ENCODE measurements around the gene AK5.
"Not testable (repeated sequence)": the region's sequence is repeated elsewhere in the genome, so short reads cannot be mapped to it uniquely, and the experiment has no call there.

AK5 gene

DNA sequence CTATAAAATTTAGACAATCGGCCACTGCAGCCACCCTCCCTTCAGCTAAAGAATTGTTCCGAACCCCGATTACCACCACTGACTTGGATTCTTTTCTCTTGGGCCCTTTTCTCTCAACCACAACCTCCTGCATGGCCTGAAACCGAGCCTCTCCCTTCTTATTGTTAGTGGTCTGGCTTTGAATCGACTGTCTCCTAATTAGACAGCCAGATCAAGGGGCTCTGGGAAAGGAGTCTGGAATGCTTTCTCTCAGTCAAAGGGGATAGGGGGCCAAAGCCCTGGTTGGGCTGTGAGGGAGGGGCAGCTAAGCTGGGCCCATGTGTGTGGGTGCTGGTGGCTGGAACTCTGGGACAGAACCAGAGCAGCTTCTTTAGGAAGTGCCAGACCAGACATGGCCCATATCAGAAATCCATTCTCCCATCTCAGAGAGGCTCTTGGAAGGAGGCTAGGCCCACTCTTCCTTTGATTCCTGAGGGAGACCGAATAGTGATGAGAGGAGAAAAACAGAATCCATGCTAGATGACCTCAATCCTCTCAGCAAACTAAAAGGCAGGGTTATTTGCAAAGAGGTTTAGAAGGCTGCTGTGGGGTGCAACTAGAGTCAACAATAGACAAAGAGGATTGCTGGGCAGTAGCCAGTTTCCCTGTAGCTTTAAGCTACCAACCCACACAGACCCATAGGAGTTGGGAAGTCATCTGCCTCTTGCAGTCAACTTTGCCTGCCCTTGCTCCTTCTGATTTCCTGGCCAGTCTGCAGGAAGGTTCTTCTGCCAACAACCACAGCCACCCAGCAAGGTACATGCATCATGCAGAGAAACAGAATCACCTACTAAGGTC, 117.6 kb downstream of the AK5 start:
- DNase-seq (ENCODE audit: low spot score), result peak; percentile 96

DNA sequence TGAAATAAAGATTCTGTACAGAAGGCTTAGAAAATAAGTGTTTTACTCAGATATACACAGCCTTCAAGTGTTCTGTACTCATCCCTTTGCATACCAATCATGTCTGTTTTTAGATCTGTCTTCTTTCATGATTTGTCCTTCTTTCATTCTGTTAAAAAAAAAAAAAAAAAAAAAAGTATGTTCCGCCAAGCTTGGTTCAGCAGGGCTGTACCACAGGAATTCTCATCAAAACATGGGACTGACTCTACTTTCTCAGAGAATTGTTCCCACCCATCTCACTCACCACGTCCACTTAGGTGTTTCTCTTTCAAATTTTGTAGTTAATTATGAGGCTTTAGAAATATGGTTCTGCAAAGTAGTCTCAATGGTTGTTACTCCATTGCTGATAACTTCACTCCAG, 119.0 kb downstream of the AK5 start:
- DNase-seq (ENCODE audit: low spot score), result no peak

DNA sequence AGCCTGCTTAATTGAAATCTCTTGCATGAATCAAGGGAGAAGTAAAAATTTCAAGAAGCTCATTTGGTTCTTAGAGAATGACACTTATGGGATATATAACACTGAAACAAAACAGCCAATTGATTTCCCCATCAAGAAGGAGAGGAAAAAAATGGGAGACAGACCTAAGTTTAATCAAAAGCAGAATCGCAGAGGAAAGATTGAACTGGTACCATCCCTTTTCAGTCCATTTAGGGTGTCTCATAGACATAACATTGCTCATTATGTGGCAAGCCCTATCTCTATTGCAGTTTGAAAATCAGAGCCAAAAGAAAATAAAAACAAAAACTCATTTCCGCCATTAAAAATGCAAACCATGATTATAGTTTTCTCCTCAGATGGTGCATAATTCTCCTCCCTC, 119.6 kb downstream of the AK5 start:
- DNase-seq (ENCODE audit: low spot score), result no peak

DNA sequence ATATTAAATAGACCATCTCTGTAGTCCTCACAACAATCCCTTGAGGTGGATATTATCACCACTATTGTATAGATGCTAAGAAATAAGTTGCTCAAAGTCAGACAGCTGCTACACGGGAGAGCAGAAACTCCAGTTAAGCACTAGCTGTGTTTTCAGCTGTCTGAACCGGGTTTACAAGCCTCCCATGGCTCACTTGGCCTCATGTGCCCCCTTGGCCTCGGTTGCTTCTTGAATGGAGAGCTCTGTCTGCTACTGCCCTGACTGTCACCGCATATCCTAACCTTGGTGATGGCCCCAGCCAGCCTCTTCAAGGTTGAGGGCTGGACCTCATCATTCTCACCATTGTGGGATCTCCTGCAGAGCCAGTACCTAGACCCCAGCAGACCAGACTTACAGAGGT, 123.4 kb downstream of the AK5 start:
- DNase-seq (ENCODE audit: low spot score), result no peak

DNA sequence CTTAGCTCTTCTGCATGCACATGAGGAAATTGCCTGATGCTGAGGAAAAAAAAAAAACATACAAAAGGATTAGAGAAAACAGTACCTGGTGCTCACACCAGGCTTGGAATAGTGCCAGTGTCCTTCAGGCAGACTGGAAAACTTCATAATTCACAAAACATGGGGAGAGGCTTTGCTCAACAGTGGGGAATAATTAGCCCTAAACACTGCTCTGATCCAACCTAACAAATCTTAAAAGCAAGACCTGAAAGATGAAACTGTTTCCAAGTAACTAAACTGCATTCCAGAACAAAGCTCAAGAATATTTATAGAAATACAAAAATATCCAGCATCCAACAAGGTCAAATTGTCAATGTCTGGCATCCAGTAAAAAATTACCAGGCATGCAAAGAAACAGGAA, 124.8 kb downstream of the AK5 start:
- DNase-seq (ENCODE audit: low spot score), result no peak

DNA sequence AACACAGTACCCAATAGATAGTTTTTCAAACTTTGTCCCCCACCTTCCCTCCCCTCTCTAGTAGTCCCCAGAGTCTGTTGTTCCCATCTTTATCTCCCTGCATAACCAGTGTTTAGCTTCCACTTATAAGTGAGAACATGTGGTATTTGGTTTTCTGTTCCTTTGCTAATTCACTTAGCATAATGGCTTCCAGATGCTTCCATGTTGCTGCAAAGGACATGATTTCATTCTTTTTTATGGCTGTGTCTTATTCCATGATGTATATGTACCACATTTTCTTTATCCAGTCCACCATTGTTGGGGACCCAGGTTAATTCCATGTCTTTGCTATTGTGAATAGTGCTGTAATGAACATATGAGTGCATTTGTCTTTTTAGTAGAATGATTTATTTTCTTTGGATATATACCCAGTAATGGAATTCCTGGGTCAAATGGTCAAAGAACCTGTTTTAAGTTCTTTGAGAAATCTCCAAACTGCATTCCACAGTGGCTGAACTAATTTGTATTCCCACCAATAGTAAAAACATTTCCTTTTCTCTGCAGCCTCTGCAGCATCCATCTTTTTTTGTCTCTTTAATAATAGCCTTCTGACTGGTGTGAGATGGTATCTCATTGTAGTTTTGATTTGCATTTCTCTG, 126.0 kb downstream of the AK5 start:
- no peak for DNase-seq (ENCODE audit: low spot score)

DNA sequence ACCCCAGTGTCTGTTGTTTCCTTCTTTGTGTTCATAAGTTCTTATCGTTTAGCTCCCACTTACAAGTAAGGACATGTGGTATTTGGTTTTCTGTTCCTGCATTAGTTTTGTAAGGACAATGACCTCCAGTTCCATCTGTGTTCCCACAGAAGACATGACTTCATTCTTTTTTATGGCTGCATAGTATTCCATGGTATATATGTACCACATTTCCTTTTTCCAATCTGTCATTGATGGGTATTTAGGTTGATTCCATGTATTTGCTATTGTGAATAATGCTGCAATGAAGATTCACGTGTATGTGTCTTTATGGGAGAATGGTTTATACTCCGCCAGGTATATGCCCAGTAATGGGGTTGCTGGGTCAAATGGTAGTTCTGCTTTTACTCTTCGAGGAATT, 127.1 kb downstream of the AK5 start:
- DNase-seq (ENCODE audit: low spot score), result not testable (repeated sequence)

DNA sequence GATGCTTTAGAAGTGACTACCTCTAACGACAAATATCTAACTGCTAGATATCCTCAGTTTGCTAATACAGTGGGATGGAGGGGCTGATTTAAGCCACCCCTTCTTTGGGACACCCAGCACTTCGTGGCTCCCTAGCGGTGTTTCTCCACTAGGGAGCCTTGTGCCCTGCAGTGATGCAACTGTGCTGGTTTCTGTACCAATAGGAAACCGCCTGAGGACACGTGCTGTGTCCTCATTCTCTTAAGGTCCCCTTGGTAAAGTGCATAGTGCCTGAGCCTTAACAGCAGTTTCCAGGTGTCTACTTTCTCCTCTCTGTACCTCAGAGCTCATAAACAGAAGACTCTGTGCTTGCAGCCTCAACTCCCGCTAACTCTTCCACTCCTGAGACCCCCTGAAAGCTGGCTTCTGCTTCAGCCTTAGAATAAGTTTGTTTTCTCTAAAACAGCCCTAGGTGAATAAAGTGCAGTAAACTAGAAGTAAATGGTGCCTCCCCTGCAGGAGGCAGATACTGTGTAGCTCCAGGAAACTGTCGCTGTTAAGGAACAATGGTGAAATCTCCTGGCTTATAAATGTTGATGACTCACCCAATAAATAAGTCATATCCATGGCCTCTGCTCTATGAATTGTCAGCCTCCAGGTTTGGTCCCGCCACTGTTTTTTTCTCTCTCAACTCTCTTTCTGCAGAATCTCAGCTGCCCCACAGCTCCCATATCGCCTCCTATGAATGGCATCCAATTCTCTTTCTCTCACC, 130.4 kb downstream of the AK5 start:
- no peak for DNase-seq (ENCODE audit: low spot score)

DNA sequence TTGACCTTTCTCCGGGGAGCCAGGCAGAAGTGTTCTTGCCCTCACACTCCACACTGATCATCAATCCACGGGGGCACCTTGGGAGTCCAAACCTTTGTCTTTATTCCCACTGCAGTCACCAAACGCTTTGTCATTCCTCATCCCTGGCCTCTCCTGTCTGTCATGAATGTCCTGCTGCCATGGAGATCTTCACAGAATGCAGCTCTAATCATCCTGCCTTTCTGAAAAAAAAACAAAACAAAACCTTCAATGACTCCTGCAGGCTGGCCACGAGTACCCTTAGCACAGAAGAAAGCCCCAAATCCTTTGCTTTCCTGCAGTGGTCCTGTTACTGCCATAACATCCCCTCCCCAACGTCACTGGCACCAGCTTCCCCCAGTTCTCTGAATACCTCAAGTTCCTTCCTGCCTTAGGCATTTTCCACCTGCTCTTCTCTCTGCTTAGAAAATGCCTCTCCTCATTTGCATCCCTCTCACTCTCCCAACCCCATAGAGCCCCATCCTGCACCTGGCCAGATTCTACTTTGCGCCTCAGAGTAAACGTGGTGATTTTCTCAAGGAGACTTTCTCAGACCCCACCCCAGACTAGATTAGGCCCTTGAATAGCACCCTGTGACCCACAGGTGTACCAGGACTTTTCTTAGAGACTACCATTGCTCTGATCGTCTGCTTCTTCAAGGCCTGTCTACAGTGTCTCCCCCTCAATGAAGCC, 131.2 kb downstream of the AK5 start:
- DNase-seq (ENCODE audit: low spot score), result no peak

DNA sequence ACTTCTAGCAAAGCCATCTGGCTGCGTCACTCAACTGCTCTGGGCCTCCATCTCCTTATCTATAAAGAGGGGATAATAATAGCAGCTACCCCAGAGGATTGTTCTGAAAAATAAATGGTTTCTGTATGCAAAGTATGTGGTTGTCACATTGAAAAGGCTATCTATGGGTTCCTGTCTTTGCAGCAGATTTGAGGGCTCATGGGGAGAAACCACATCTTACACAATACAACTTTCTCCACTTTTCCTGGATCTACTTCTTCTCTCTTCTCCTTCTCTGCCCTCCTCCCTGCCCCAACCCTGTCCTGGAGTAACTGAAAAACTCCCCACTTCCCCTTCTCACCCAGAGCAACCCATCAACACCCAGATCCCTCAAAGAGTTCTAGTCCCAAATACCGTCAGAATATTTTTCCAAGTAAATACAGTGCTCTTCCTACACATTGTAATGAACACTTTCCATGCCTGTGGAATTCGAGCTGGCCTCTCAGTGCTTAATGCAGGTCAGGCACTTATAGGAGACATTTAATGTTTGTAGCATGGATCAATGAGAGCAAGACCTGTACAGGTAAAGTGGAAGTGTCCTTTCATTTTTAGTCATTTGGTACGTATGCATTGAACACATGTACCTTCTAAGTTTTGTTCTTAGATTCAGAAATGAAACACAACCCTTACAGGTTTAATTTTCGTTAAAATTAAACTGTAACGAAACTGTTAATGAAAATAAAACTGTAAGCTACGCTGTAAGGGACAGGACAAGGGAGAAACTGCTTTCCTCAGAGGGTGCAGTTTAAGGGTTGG, 131.9 kb downstream of the AK5 start:
- DNase-seq (ENCODE audit: low spot score), result no peak

DNA sequence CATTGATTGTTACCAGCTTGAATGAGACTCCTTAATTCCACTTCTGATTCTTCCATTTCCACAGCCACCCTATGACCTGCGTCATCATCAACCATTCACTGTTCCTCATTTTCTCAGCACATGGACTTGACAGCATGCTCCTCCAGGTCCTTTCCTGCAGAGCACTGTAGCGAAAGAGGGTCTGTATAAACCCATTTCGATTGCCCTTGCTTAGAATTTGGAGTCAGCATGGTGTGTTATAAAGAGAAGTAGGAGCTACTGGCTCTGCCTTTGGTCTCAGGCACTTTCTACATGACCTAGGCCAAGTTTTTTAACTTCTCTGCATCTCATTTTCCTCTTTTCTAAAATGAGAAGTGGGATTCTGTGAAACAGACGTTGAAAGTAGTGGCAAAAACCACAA, 133.8 kb downstream of the AK5 start:
- DNase-seq (ENCODE audit: low spot score), result no peak

DNA sequence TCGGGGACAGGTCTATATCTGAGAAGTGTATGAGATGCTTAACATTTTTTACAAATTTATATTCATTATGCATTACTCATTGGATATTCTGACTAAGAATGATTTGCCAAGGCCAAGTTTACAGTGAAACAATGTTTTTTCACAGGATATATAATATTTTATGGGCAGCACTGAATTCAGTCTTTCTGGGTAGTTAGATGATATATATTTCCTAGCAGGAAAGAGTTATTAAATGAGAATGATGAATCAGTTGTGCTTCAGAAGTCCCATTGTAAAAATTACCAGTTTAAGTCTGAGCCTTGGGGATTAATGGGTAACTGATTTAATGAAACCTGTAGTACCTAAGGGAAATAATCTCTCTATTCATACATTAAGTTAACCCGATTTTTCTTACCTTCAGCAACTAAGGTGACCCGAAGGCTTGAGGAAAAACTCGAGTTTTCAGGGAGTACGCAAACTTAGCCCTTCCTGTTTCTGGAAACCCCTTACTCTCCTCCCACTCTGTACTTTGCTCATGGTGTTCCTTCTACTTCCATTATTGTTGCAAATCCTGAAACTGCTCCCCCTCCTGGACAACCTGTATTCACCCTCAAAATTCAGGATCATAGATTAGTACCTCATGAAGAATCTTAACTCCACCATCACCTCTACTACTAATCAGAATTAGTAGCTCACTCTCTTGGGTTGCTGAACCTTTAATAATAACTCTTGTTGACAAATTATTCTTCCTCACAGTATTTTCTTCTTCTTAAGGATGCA, 135.1 kb downstream of the AK5 start:
- DNase-seq (ENCODE audit: low spot score), result no peak

DNA sequence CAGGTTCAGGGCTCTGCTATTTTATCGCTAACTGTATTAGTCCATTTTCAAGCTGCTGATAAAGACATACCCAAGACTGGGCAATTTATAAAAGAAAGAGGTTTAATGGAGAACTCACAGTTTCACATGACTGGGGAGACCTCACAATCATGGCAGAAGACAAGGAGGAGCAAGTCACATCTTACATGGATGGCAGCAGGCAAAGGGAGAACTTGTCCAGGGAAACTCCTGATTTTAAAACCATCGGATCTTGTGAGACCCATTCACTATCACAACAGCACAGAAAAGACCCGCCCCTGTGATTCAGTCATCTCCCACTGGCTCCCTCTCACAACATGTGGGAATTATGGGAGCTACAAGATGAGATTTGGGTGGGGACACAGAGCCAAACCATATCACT, 136.2 kb downstream of the AK5 start:
- DNase-seq (ENCODE audit: low spot score), result not testable (repeated sequence)

DNA sequence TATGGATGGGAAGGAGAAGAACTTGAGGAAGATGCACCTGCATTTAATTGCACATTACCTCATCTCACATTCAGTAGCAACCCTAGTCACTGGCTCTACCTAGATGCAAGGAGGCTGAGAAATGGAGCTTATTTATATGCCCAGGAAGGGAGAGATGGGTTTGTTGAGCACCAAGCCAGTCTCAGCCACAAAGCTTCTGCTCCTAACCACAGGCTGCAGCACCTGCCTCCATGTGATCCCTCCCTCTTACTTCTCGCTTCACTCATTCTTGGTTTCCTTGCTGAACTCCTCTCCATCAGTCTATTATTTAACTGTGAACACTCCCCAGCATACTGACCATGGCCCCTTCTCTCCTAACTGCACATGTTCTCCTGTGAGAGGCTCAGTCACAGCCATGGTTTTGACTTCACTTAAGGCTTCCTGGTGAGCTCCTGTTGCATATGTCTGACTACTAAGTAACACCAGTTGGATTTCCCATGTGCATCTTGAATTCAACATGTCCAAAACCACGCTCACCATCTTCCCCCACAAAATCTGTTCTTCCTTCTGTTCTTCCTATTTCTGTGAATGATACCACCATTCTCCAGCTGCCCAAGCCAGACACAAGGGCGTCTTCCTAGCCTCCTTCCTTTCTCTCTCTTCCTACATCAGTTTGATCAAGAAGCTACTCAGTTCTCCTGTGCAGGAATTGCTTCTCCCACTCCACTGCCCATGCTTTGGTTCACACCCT, 139.8 kb downstream of the AK5 start:
- DNase-seq (ENCODE audit: low spot score), result no peak

DNA sequence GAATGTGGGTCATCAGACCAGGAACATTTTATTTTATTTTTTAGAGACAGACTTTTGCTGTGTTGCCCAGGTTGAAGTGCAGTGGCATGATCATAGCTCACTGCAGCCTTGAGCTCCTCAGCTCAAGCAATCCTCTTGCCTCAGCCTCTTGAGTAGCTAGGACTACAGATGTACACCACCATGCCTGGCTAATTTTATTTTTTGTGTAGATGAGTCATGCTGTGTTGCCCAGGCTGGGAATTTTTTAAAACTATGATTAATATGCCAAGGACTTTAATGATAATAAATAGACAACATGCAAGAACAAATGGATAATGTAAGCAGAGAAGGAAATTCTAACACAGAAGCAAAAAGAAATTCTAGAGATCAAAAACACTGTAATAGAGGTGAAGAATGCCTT, 142.4 kb downstream of the AK5 start:
- no peak for DNase-seq (ENCODE audit: low spot score)

DNA sequence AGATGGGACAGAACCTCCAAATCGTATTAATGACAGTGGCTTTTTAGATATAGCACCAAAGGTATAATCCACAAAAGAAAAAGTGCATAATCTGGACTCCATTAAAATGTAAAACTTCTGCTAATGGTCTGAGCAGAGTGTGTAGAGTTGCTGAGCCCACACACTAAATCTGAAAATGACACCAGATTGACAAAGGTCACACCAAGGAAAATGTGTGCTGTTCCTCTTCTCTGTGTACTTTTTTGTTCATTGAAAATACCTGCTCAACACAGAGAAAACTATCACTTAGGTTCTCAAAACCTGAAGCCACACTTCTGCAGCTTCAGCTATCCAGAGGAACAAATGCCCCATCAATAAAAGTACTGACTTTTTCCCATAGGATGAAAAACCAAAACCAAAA, 146.2 kb downstream of the AK5 start:
- DNase-seq (ENCODE audit: low spot score), result no peak

DNA sequence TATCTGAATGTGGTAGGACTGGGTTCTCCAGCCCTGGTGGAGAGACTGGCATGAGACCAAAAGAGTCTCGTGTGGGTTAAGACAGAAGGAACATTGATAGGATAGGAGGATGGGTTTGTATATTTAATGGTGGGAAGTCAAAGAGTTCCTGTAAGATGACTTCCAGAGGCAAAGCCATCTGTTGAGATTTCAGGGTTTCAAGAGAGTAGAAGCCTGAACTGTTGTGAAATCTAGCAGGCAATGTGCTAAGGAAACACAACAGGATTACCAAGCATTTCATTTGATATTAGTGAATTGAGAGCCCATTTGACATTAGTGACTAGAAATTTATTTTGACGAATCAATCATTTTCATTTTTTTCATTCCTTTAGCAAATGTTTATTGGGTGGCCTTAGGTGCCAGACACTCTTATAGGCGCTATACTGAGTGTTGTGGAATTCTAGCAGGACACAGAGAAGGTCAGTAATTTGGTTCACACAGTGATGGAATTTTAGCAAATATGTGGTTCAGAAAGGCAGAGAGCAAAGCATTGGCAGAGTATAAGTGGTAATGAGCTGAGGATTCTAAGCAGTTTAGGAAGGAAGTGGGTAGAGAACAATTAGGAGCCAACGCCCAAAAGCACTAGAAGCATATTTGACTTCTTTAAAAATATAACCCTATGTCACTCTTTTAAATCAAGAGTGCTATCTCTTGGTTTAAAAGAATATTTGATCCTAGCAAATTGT, 149.3 kb downstream of the AK5 start:
- DNase-seq (ENCODE audit: low spot score), result no peak

DNA sequence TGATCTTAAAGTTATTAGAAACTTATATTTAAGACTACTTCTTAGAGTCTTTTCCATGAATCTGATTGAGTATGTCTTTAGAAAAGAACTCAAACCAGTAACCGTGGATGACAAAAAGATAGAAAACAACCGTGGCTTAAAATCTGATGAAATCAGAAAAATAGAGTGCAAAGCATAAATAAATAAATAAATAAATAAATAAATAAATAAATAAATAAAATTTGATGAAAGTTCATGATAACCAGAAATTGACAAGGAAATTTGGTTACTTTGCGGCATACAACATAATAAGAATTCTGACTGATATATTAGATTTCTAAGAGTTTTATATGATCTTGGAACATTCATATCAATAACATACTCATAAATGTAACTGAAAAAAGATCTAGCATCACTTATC, 152.1 kb downstream of the AK5 start:
- no peak for DNase-seq (ENCODE audit: low spot score)

DNA sequence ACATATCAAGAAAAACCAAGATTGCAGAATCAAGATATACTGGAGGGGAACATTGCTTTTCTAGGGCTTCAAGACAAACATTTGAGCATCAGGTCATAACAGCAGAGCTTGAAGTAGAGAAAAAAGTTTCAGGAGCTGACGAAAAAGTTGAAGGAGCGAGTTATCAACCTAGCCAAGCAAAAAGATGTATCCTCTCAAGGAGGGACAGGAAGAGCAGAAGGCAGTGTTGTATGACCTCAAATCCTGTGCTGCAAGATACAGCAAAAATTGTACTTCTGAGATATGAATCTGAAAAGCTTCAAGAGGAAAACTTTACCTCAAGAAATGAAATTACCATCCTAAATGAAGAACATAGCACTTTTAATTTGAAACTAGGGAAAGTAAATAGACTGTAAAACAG, 153.1 kb downstream of the AK5 start:
- DNase-seq (ENCODE audit: low spot score), result no peak

Data from pons (tissue), 1 donor.